Suppressor macrophage treated with lipopolysaccharide for 1 hour (primary cell): ENCODE data around the gene PFN1.

Experiments used
- DNase-seq, 3 donors: peaks; one replicate each; pipeline ENCODE4 v3.0.0-alpha.2; 2020 to 2022

Gene PFN1

GRCh38 chr17:4948166-4948930, at the start of gene PFN1:
Gene PFN1 (minus strand): TSS chr17:4948530. CDS start chr17:4948394, 136 bp downstream.
- DNase-seq: peak; percentile 94 to 96 (median 96)

DNA sequence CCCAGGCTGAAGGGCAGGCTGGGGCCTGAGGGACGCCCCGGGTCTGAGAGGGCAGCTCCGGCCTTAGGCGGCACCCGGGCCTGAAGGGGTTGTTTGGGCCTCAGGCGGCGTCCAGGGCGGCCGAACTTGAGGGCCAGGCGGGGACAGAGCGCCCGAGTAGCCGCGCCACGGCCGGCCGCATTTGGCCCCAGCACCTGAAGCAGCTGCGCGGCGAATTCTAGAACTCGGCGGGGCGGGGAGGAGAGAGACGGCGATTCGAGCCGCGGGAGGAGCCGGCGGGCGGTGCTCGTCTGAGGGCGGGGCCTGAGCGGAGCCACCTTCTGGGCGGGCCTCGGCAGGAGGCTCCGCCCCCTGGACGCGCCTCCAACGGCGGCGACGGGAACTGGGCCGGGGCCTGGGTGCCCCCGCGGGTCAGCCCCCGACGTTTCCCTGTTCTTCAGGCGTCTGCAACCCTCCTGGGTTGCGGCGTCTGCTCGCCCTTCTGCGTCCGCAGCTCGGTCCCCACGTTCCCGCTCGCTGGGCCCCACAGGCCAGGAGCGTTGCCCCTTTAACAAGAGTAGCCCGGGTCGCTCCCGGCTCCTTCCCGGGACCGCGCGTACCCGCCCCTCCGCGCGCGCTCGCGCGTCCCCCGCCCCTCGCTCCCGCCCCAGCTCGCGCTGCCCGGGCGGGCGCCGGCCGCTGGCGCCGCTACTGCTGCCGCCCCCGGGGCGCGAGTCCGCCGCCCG, 49.1 kb upstream of the PFN1 start, which contains the start of the genes INCA1 and KIF1C:
TSS of gene INCA1 (minus strand) at position 221 of the 725 bp plus-strand sequence. CDS start 3,085 bp downstream, outside the sequence.
TSS of gene KIF1C (plus strand) at position 649 of the 725 bp plus-strand sequence. CDS start 2,297 bp downstream, outside the sequence.
- DNase-seq: peak; percentile 93 to 97 (median 96)

- no peak for DNase-seq
Measured at GRCh38 chr17:4994081-4994595, 45.8 kb upstream of the PFN1 start.

- DNase-seq: peak; percentile 36 to 48 (median 37)
Measured at GRCh38 chr17:4987767-4988567, 39.6 kb upstream of the PFN1 start.

DNA sequence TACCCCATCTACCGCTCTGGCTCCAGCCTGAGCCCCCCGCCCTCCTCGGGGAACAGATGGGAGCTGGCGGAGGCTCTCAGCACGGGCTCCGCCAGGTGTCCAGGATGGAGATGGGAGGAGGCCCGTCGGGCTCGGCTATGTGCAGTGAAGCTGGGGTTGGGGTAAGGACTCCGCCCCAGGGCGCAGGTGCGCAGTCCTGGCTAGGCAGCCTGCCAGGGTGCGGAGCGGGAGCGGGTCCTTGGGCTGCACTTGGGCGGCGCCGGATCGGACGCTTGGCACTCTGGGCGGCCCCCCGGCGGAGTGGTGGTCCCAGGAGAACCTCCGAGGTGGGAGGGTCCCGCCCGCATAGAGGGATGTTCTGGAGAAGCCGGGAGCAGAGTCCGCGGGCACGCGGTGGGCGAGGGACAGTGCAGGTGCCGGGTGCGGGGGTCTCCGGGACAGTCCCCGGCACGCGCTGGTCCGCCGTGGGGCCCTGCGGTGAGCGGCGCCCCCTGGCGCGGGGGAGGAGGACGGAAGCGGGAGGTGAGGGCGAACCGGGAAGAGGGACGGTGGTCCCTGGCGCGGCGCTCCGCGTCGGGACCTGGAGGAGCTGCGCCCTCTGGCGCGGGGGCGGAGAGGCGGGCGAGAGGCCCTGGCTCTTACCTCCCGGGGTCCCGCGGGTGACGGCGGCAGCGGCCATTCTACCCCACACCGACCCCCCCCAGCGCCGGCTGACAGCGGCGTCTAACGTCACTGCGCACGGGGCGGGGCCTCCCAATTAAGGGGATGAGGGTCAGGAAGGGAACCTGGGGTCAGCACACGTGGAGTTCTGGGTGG, 38.8 kb upstream of the PFN1 start, which contains the start of gene CAMTA2:
TSS of gene CAMTA2 (minus strand) at position 725 of the 816 bp plus-strand sequence. CDS start 1,453 bp downstream, outside the sequence.
- peak; percentile 74 to 91 (median 76) for DNase-seq

DNA sequence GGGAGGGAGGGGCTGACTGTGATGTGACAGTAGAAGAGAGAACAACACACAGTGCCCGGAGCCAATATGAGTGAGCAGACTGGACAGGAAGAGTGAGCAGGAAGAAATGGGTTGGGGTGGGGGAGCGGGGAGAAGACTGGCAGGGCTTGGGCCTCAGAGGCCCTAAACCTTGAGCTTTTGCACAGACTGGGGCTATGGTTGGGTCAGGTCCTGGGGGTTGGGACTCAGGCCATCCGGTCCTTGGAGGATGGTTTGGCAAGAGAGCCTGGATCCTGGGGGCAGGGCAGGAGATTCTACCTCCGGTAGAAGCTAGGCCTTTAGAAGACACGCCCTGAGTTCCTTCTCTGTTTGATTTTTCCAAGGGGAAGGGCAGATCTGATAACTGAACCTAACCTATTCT, 38.1 kb upstream of the PFN1 start:
- peak; percentile 36 to 40 (median 38) for DNase-seq

DNA sequence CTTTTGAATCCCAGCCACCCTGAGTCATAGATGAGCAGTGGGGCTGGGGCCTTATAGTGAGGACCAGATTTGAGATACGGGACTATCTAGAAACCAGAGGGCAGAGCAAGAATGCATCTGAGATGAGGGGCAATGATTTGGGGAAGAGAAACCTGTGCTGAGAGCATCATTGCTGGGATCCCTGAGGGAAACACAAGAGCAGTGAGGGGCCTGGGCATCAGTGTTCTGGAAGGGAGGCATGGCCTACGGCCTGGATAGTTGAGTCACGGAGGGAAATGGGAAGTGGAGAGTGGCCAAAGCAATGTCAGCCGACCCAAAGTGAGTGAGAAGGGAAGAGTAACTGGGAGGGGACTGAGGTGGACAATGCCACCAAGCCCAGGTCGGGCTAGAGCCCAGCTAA, 34.0 kb upstream of the PFN1 start:
- peak; percentile 34 to 54 (median 53) for DNase-seq

DNA sequence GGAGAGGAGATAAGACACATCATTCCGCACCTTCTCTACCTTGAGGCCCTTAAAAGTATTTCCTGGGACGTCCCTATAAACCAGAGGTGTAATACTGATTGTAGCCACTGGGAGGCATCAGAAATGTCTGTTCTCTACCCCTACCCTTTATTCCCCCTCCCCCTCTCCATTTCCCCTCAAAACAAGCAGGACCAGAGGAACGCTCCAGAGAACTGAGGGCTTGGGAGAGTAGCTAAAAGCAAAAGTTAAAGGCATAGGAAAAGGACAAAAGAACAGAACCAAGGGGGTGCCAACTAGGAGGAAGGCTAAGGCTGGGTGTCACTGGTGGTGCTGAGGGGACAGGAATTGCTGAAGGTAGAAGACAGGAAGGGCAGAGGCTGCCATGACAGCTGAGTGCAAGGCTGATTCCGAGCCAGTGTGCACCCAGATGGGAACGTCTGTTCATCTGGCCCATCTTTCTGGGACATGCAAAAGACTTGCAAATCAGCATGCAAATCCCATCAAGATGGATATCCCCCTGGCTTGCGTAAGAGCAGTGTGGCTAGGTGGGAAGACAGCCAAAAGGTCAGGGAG, 32.4 kb upstream of the PFN1 start:
- DNase-seq: peak; percentile 55 to 60 (median 57)

GRCh38 chr17:4978726-4979125, 30.4 kb upstream of the PFN1 start:
- peak; percentile 76 to 81 (median 80) for DNase-seq

DNA sequence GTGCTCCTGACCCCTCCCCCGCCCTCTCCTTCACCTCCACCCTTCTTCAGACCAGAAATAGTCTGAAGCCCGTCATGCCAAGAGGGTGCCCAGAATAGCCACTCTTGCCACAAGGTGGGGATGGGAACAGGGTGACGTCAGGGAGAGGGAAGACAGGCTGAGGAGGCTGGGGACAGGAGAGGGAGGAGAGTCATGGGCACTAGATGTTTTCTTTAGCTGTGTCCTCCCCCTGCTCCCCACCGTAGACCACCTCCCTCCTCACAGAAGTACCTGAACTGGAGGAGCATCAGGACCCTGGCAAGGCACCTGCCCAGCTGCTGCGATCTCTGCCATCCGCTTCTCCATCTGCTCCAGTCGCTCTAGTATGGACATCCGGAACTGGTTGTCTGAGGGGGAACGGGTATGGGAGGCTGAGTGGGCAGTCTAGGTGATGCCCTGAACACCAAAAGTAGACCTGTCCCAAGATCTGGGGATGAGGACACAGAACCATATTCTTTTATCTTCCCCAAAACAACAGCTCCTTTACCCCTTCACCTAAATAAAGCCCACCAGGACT, 25.9 kb upstream of the PFN1 start:
- no peak for DNase-seq

- DNase-seq: peak in 2 of 3 donors; percentile 20 to 24
Measured at GRCh38 chr17:4973256-4974114, 25.2 kb upstream of the PFN1 start.

- no peak for DNase-seq
Measured at GRCh38 chr17:4972752-4973151, 24.4 kb upstream of the PFN1 start.

- no peak for DNase-seq
Measured at GRCh38 chr17:4972322-4972721, 24.0 kb upstream of the PFN1 start.

- DNase-seq: no peak
Measured at GRCh38 chr17:4971826-4972225, 23.5 kb upstream of the PFN1 start.

- DNase-seq: no peak
Measured at GRCh38 chr17:4970273-4970672, 21.9 kb upstream of the PFN1 start.

DNA sequence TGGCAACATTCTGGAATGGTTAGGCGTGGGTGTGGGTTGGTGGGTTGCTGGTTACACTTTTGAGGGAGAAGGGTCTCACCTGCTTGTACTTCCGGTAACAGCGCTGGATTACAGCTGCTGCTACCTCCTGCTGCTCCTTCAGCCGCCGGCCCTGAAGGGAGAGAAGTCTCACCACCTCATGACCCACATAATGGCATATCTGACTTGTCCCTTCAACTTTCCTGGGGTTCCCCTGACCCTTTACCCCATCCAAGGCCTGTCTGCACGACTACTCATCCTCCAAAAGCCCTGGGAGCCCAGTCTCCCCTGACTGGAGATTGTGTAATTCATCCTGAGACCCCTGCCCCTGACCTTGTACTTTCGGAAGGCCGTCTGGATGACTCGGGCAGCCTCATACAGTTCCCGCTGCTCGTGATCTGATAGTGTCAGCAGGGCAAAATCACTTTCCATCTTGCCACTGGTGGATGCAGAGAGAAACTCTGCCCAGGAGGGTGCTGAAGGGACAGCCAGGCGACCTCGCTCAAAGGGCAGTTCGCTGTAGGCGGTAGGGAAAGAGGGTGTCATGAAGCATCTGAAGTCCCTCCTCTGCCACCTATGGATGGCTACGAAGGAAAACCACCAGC, 21.3 kb upstream of the PFN1 start:
- DNase-seq: peak; percentile 57 to 76 (median 68)

DNA sequence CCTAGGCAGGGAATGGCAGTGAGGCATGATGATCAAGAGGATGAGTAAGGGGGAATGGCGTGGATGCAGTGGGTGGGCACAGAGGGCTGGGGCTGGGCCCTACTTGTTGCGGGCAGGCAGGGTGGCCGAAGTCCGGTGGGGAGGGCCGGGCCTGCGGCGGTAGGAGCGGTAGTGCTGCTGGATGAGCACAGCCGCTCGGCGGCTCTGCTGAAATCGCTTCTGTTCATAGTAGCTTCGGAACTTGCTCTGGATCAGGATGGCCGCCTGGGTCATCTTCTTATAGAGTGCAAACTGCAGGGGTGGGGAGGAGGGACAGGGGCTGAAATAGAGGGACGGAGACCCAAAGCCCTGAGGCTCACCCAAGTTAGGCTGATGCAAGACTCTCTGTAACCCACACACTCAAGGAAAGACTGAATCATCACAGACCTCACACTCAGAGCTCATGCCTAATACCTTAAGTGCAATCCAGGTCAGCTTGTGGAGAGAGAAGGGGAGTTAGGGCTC, 20.8 kb upstream of the PFN1 start:
- DNase-seq: peak; percentile 68 to 84 (median 69)

- DNase-seq: peak in 2 of 3 donors; percentile 48 to 66
Measured at GRCh38 chr17:4968486-4969046, 20.2 kb upstream of the PFN1 start.
